HG02981 (cell line): ENCODE results near the gene EEF1AKMT4.
"Not testable (repeated sequence)": the region's sequence is repeated elsewhere in the genome, so short reads cannot be mapped to it uniquely, and the experiment has no call there.

ENCODE experiments used
- ATAC-seq: cut with Tn5 transposase; IDR thresholded peaks from one replicate; pipeline ENCODE4 v1.9.1; 2021; ENCODE audit warnings: mild to moderate bottlenecking, moderate library complexity; ENCODE audit not compliant: unreplicated experiment

EEF1AKMT4 gene

DNA sequence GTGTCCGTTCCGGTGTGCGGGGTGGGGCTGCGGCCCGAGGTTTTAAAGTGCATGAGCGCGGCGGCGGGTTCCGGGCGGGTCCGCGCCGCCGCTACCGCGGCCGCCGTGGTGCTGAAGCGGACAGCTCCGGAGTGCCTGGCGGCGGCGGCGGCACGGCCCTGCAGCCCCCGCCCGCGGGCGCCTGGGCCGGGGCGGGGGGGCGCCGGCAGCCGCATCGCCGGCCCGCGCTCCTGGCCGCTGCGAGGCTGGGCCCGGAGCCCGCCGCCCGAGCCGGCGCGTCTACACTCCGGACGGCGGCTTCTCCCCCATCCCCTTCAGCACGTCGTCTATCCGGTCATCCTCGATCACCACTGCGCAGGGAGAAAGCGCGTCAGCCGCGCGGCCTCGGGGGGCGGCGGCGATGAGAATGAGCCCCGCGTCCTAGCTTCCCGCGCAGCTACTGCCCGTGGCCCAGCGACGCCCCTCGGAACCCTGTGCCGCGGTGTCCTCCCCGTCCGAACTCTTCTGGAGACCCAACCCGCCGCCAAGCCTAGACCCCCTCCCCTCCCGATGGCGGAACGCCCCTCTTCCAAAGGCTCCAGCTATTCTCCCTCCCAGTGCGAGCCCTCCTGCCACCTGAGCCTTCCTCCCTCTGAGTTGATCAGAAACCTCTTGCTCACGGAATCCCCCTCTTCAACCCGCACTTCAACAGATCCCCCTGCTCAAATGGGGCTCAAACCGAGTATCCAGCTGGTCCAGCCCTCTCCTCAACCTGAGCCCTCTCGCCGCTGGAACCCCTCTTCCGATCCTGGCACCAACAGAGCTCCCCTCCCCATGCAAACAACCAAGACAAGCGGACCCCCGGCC lies 10.6 kb downstream of the EEF1AKMT4 start:
- ATAC-seq, result no peak

DNA sequence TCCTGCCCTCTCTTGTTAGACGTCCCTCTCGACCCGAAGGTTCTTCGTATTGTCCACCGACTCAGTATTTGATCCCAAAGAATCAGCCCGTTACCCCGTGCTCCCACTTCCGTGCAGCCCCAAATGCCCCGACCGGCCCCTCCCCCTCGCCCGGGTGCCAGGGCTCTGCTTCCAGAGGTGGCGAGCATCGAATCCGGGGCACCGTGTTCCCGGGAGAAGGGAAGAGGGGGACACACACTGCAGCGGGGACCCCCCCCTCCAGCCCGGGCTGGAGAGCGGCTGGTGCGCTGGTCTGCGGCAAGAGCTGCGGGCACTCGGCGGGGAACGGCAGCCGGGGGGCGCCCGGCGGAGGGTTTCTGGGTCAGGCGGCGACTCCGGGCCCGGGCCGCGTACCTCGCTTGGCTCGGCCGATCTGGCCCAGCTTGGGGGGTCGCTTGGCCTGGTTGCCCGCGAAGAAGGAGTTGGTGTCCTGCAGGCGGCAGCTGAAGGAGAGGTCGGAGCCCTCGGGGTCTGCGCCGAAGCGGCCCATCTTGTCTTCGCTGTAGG lies 11.3 kb downstream of the EEF1AKMT4 start:
- no peak for ATAC-seq

GRCh38 chr3:184261270-184261853 lies 11.9 kb downstream of the EEF1AKMT4 start, which contains the start of gene CAMK2N2:
Gene CAMK2N2, minus strand, starts transcription at chr3:184261553. Its CDS starts 268 bp downstream, at chr3:184261285.
- ATAC-seq, result no peak

GRCh38 chr3:184261854-184262763 lies 12.6 kb downstream of the EEF1AKMT4 start:
- no peak for ATAC-seq

DNA sequence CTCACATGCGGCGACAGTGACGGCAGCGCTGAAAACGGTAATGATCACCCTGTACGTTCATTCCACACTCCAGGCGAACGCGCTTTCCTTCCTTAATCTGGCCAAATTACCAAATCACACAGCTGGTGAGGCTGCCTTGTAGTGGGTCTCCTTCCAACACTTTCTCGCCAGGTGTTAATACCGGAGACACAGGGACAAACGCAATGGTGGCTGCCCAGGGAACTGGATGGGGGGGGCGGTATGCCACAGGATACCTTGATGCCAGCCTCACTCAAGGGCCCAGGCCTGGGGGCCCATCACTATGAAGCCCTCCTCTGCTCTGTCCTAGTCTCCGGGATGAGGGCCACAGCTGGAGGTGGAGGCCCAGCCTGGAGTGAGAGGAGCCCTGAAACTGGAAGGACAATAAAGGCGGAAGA lies 13.3 kb downstream of the EEF1AKMT4 start:
- no peak for ATAC-seq

DNA sequence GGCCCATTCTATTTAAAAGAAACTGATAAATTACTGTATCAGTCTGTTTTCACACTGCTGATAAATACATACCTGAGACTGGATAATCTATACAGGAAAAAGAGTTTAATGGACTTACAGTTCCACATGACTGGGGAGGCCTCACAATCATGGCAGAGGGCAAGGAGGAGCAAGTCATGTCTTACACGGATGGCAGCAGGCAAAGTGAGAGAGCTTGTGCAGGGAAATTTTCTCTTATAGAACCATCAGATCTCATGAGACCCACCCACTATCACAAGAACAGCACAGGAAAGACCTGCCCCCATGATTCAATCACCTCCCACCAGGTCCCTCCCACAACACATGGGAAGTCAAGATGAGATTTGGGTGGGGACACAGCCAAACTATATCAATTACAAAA lies 17.8 kb downstream of the EEF1AKMT4 start:
- not testable (repeated sequence) for ATAC-seq

GRCh38 chr3:184272269-184272668 lies 22.8 kb downstream of the EEF1AKMT4 start:
- no peak for ATAC-seq

GRCh38 chr3:184275381-184275701 lies 25.9 kb downstream of the EEF1AKMT4 start:
- ATAC-seq, result no peak

DNA sequence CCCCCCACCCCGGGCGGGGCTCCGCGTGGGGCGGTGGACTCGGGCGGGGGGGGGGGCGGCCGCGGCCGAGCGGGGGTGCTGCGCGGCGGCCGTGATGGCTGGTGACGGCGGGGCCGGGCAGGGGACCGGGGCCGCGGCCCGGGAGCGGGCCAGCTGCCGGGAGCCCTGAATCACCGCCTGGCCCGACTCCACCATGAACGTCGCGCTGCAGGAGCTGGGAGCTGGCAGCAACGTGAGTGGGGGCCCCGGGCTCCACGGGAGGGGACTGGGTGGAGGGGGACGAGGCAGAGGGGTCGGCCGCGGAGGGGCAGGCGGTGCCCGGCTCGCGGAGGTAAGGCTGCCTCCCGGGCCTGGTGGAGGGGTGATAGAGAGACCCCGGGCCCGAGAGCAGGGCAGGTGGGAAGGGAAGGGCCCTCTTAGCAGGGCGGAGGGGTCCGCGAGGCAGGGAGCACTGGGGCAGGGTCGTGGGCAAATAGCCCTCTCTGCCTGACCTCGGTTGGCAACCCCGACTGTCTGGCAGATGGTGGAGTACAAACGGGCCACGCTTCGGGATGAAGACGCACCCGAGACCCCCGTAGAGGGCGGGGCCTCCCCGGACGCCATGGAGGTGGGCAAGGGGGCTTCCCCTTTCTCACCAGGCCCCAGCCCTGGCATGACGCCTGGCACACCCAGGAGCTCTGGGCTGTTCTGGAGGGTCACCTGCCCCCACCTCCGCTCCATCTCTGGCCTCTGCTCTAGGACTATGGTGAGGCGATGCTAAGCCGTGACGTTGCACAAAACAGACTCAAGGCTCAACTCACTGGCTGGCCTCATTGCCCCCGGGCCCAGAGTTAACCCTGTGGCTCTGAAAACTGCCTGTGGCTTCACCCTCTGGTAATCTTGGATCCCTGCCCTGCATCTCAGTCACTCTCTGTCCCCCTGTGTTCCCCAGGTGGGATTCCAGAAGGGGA lies 26.8 kb downstream of the EEF1AKMT4 start, which contains the start of gene ECE2:
ECE2 (plus strand) TSS at position 62 of the 950 bp plus-strand sequence; CDS start at position 194, 132 bp downstream.
- no peak for ATAC-seq

- ATAC-seq, result no peak
Measured at GRCh38 chr3:184277366-184277765, 27.9 kb downstream of the EEF1AKMT4 start.

GRCh38 chr3:184282941-184283340 lies 33.5 kb downstream of the EEF1AKMT4 start:
- no peak for ATAC-seq

DNA sequence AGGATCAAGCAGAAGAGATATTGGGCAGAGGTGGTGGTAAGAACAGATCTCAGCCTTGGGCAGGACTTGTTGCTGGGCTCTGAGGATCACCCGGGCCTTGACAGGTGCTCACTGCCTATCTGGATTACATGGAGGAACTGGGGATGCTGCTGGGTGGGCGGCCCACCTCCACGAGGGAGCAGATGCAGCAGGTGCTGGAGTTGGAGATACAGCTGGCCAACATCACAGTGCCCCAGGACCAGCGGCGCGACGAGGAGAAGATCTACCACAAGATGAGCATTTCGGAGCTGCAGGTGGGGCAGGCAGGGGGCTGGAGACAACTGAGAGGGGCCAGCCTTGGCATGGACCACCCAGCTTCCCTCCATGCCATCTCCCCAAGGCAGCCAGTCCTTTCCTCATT lies 34.2 kb downstream of the EEF1AKMT4 start:
- ATAC-seq, result no peak

- no peak for ATAC-seq
Measured at GRCh38 chr3:184284696-184285095, 35.2 kb downstream of the EEF1AKMT4 start.

- ATAC-seq, result no peak
Measured at GRCh38 chr3:184289426-184289938, 40.0 kb downstream of the EEF1AKMT4 start.

DNA sequence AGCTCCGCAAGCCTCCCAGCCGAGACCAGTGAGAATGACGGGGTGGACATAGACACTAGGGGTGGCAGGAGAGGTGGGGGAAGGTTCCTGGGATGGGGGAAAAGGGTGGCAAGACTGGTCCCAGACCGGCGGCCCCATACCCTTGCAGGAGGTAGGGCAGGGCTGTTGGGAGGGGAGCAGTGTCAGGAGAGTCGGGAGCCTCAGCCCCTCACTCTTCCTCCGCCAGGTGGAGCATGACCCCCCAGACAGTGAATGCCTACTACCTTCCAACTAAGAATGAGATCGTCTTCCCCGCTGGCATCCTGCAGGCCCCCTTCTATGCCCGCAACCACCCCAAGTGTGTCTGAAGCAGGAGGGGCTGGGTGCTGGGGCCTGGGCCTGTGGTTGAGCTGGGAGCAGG lies 40.9 kb downstream of the EEF1AKMT4 start:
- no peak for ATAC-seq

GRCh38 chr3:184291044-184291737 lies 41.7 kb downstream of the EEF1AKMT4 start:
- no peak for ATAC-seq

DNA sequence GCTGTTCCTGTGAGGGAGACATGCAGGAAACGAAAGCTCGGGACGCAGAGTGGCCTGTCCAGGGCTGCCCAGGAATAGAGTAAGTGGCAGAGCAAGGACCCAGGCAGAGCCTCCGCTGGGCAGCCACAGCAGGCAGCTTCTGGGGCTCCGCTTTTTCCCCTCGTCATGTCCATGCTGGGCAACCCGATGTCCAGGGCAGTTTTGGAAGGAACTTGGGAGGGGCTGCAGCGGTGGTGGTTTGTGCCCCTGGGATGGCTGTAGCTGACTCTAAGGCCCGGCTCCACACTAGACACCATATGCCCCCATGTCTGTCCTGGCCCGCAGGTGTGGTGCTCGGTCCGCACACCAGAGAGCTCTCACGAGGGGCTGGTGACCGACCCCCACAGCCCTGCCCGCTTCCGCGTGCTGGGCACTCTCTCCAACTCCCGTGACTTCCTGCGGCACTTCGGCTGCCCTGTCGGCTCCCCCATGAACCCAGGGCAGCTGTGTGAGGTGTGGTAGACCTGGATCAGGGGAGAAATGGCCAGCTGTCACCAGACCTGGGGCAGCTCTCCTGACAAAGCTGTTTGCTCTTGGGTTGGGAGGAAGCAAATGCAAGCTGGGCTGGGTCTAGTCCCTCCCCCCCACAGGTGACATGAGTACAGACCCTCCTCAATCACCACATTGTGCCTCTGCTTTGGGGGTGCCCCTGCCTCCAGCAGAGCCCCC lies 42.4 kb downstream of the EEF1AKMT4 start:
- ATAC-seq, result no peak

DNA sequence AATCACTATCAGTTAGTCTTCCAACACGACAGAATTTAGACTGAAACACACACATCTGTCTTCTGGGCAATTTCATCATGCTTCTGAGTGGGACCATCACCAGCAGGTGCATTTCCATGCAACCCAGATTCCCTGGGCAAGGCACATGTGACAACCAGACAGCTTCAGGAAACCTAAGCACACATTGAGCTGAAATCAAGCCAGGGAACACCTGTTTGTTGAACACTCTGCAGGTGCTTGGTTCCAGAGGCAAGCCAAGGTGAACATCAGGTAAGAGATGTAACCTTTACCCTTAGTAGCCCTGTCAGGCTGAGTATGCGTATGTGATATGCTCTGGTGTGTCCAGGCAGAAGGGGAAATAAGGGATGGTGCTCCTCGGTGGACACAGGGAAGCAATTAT lies 46.3 kb downstream of the EEF1AKMT4 start:
- ATAC-seq, result no peak
